Activated naive CD8-positive, alpha-beta T cell (primary cell): ENCODE results near the gene LATS1.
"Not testable (repeated sequence)": the region's sequence is repeated elsewhere in the genome, so short reads cannot be mapped to it uniquely, and the experiment has no call there.

Experiments used
- H3K27ac Mint-ChIP-seq: one replicate; pipeline ENCODE4 v1.8.0; 2021; ENCODE audit warnings: mixed read lengths
- H3K27me3 Mint-ChIP-seq: one replicate; pipeline ENCODE4 v1.8.0; 2021; ENCODE audit warnings: mixed read lengths
- H3K36me3 Mint-ChIP-seq: one replicate; pipeline ENCODE4 v1.8.0; 2021; ENCODE audit warnings: mixed read lengths
- H3K4me1 Mint-ChIP-seq: one replicate; pipeline ENCODE4 v1.8.0; 2021; ENCODE audit warnings: low read depth, mixed read lengths
- H3K4me3 Mint-ChIP-seq: one replicate; pipeline ENCODE4 v1.8.0; 2021; ENCODE audit warnings: mild to moderate bottlenecking, mixed read lengths
- H3K9me3 Mint-ChIP-seq: one replicate; pipeline ENCODE4 v1.8.0; 2021; ENCODE audit warnings: low read depth, mixed read lengths

The LATS1 gene

DNA sequence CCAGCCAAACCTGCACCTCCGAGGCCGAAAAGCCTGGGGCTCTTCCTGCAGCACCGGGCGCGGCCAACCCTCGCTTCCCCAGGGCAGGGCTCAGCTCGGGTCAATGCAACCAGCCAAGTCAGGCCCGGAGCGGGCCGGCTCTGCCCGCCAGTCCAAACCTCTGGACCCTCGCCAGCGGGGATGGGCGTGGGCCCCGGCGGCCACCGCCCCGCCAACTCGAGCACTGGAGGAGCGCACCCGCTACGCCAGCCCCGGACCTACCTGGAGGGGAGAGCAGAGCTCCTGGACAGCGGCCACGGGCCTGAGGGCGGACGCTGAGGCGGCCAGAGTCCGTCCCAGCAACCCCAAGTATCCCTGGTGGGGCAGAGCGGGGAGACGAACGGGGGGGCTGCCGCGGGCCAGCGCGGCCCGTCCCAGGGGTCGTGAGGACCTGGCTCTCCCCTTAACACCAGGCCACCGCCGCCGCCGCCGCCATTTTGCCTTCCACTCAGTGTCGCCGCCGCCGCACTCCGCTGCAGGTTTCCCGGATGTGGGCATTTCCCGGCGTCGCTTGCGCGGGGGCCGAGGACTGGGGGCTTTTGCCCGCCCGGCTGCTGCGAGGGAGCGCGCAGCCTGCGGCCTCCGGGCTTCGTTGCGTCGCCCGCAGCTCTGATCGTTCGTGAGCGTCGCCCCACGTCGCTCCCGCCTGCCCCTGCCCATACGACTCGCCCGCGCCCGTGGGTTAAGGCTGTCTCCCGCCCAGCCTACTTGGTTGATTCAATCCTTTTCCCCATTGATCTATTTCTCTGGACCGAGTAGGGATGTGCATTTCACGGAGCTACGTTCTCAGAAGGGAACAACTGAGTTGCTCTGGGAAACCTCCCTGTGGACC is at the start of gene LATS1:
TSS of gene LATS1 (minus strand) at position 514 of the 871 bp plus-strand sequence. CDS start 15,975 bp downstream, outside the sequence.
- peaks cover 2% of the 10 kb centered on the region for H3K36me3 Mint-ChIP-seq
- H3K9me3 Mint-ChIP-seq = no peaks in the 10 kb centered on the region
- peaks cover 39% of the 10 kb centered on the region for H3K4me1 Mint-ChIP-seq
- no peaks in the 10 kb centered on the region for H3K27me3 Mint-ChIP-seq
- peak within 1 kb of the TSS; percentile 94 for H3K27ac Mint-ChIP-seq
- H3K4me3 Mint-ChIP-seq = peak within 1 kb of the TSS; percentile 97

GRCh38 chr6:149766156-149766769 is 48.4 kb upstream of the LATS1 start:
- Mint-ChIP-seq H3K9me3 (no peaks in the 10 kb centered on the region), H3K4me3 (no peak overlapping the region), H3K27ac (no peak overlapping the region), H3K4me1 (peaks cover 14% of the 10 kb centered on the region), H3K27me3 (no peaks in the 10 kb centered on the region), H3K36me3 (peaks cover 9% of the 10 kb centered on the region)

DNA sequence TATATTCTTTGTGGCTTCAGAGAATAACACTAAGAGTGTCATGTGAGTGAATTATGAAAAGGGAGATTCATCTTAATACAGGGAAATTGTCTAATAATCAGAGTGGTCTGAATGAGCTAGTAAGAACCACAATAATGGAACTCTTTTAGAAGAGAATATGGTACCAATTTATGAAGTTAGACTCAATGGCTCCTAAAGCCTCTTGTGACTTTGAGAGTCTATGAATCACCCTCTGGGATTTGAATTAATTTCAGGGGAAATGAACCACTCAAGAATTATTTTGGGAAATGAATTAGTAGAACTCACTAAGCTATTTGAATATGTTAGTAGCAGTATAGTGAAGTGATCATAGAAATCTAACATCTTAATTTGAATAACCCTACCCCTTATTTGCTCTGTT is 46.0 kb upstream of the LATS1 start:
- Mint-ChIP-seq H3K4me1 (peaks cover 21% of the 10 kb centered on the region), H3K4me3 (no peak overlapping the region), H3K36me3 (peaks cover 6% of the 10 kb centered on the region), H3K27ac (no peak overlapping the region), H3K27me3 (no peaks in the 10 kb centered on the region), H3K9me3 (no peaks in the 10 kb centered on the region)

DNA sequence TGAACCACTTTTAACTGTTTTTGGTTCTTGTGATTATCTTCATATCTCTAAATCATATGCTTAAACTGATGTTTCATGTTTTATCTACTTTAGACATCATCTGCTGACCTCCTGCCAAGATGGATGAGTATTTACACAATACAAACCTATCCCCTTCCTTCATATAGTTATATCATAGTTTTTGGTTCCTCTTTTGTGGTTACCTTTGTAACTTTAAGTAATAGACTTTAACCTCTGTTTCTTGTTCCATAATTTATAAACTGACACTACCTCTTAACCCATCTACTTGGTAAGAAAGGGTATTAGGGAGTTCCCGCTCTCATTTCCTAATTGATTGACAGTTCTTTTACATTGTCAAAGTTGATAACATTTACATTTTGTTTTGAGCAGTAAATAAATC is 43.5 kb upstream of the LATS1 start:
- Mint-ChIP-seq H3K27me3 (no peaks in the 10 kb centered on the region), H3K9me3 (no peaks in the 10 kb centered on the region), H3K36me3 (peaks cover 4% of the 10 kb centered on the region), H3K4me3 (no peak overlapping the region), H3K4me1 (peaks cover 21% of the 10 kb centered on the region), H3K27ac (no peak overlapping the region)

GRCh38 chr6:149756261-149756636 is 38.3 kb upstream of the LATS1 start:
- Mint-ChIP-seq H3K9me3 (no peaks in the 10 kb centered on the region), H3K27ac (no peak overlapping the region), H3K4me1 (peaks cover 33% of the 10 kb centered on the region), H3K4me3 (no peak overlapping the region), H3K36me3 (no peaks in the 10 kb centered on the region), H3K27me3 (no peaks in the 10 kb centered on the region)

DNA sequence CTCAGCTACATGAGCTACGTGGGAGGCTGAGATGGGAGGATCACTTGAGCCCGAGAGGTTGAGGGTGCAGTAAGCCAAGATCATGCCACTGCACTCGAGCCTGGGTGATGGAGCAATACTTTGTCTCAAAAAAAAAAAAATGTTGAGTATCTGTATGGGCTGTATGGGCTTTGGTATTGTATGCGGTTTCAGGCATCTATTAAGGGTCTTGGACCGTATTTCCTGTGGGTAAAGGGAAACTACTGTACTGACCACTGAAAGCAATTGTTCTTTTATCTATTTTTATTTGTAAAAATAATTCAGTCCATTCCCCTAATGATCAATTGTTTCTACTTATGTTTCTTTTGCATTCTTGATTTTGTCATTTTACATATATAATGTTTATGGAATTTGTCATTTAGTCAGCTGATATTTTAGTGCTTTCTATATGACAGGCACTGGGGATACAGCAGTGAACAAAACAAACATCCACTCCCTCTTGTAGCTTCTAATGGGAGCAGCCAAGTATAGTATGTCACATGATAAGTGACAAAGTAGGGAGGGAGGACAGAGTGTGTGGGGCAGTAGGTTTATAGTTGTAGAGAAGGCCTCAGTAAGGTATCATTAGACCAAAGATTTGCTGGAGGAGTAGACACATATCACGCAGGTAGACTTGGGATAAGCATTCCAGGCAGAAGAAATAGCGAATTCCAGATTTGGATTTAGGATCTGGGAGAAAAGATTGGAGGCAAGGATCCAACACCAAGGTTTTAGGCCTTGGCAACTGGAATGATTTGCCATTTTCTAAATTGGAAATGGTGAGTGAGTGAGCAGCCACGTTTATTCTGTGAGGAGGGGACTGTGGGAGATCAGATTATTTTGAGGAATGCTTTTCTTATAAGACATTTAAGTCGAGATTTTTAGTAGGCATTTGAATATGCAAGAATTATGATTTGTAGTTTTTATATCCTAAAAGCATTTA is 37.7 kb upstream of the LATS1 start:
- H3K4me3 Mint-ChIP-seq = no peak overlapping the region
- H3K36me3 Mint-ChIP-seq = no peaks in the 10 kb centered on the region
- peak overlapping the region; percentile 1 for H3K27ac Mint-ChIP-seq
- H3K9me3 Mint-ChIP-seq = no peaks in the 10 kb centered on the region
- H3K4me1 Mint-ChIP-seq = peaks cover 32% of the 10 kb centered on the region
- no peaks in the 10 kb centered on the region for H3K27me3 Mint-ChIP-seq

DNA sequence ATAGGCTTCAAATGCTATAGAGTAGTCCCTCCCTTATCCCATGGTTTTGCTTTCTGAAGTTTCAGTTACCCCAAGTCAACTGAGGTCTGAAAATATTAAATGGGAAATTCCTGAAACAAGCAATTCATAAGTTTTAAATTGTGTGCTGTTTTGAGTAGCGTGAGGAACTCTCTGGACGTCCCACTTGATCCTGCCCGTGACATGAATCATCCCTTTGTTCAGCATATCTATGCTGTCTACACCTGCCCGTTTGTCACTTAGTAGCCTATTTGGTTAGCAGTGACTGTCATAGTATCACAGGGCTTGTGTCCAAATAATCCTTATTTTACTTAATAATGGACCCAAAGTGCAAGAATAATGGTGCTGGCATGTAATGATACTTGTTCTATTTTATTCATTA is 36.6 kb upstream of the LATS1 start:
- H3K36me3 Mint-ChIP-seq = no peaks in the 10 kb centered on the region
- peaks cover 30% of the 10 kb centered on the region for H3K4me1 Mint-ChIP-seq
- no peaks in the 10 kb centered on the region for H3K9me3 Mint-ChIP-seq
- H3K27me3 Mint-ChIP-seq = no peaks in the 10 kb centered on the region
- no peak overlapping the region for H3K4me3 Mint-ChIP-seq
- H3K27ac Mint-ChIP-seq = no peak overlapping the region

GRCh38 chr6:149753374-149753637 is 35.4 kb upstream of the LATS1 start:
- H3K4me3 Mint-ChIP-seq, H3K9me3 Mint-ChIP-seq, H3K27me3 Mint-ChIP-seq, H3K27ac Mint-ChIP-seq, H3K36me3 Mint-ChIP-seq: not testable (repeated sequence)
- H3K4me1 Mint-ChIP-seq = peaks cover 31% of the 10 kb centered on the region

GRCh38 chr6:149752600-149753373 is 34.9 kb upstream of the LATS1 start:
- Mint-ChIP-seq H3K27me3 (no peaks in the 10 kb centered on the region), H3K9me3 (no peaks in the 10 kb centered on the region), H3K4me1 (peaks cover 31% of the 10 kb centered on the region), H3K27ac (no peak overlapping the region), H3K36me3 (no peaks in the 10 kb centered on the region), H3K4me3 (peak overlapping the region; percentile 35)

GRCh38 chr6:149751920-149752319 is 34.0 kb upstream of the LATS1 start:
- H3K4me3 Mint-ChIP-seq = peak overlapping the region; percentile 23
- not testable (repeated sequence) for H3K27ac Mint-ChIP-seq, H3K27me3 Mint-ChIP-seq, H3K9me3 Mint-ChIP-seq, H3K36me3 Mint-ChIP-seq
- H3K4me1 Mint-ChIP-seq = peaks cover 35% of the 10 kb centered on the region

DNA sequence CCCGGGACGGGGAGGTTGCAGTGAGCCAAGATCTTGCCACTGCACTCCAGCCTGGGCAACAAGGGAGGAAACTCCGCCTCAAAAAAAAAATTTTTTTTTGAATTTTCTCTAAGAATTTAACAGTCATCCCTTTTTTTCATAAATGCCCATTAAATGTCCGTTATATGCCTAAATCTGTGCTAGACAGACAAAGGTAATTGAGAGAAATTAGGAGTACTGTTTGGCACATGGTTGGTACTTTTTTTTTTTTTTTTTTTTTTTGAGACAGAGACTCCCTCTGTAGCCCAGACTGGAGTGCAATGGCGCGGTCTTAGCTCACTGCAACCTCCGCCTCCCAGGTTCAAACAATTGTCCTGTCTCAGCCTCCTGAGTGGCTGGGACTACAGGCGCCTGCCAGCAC is 33.3 kb upstream of the LATS1 start:
- Mint-ChIP-seq H3K4me3 (peak overlapping the region; percentile 23), H3K9me3 (no peaks in the 10 kb centered on the region), H3K27ac (no peak overlapping the region), H3K27me3 (no peaks in the 10 kb centered on the region), H3K36me3 (no peaks in the 10 kb centered on the region), H3K4me1 (peaks cover 42% of the 10 kb centered on the region)

GRCh38 chr6:149750136-149750609 is 32.3 kb upstream of the LATS1 start:
- Mint-ChIP-seq H3K9me3 (no peaks in the 10 kb centered on the region), H3K4me1 (peaks cover 42% of the 10 kb centered on the region), H3K36me3 (peaks cover 3% of the 10 kb centered on the region), H3K27me3 (no peaks in the 10 kb centered on the region), H3K27ac (peak overlapping the region; percentile 75), H3K4me3 (peak overlapping the region; percentile 90)

- H3K4me1 Mint-ChIP-seq = peaks cover 42% of the 10 kb centered on the region
These were observed 31.8 kb upstream of the LATS1 start, which contains the start of gene PCMT1 for GRCh38 chr6:149749594-149750135. TSS of gene PCMT1 (plus strand) at chr6:149749741. CDS start at chr6:149749902, 161 bp downstream.

GRCh38 chr6:149749082-149749593 is 31.2 kb upstream of the LATS1 start:
- not testable (repeated sequence) for H3K36me3 Mint-ChIP-seq, H3K27me3 Mint-ChIP-seq, H3K9me3 Mint-ChIP-seq
- Mint-ChIP-seq H3K4me1 (peaks cover 42% of the 10 kb centered on the region), H3K27ac (peak overlapping the region; percentile 70), H3K4me3 (peak overlapping the region; percentile 90)

More at GRCh38 chr6:149749594-149750135, 31.8 kb upstream of the LATS1 start, which contains the start of gene PCMT1:
- peak within 1 kb of the TSS; percentile 90 for H3K4me3 Mint-ChIP-seq
- no peaks in the 10 kb centered on the region for H3K9me3 Mint-ChIP-seq
- no peaks in the 10 kb centered on the region for H3K27me3 Mint-ChIP-seq
- H3K27ac Mint-ChIP-seq = peak within 1 kb of the TSS; percentile 75
- peaks cover 3% of the 10 kb centered on the region for H3K36me3 Mint-ChIP-seq
